ENCODE data around the gene ANKRD11.
"Not testable (repeated sequence)": the region's sequence is repeated elsewhere in the genome, so short reads cannot be mapped to it uniquely, and the experiment has no call there.

DNA sequence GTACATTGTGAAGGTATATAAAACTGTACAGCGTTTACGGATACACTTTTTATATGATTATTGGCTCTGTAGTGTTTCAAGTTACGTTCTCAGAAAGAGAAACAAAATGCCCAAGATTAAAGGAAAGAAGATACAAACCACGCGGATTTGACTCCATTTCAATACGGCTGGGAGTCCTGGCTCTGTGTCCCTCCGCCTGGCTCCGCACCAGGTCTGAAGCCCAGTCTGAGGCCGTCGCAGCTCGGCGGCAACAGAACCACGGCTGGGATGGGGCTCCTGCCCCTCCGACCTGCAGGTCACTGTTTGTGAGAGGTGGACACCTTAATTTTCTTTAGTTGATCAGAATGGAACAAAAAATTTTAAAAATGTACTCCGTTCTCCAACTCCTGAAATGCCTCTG is 222.6 kb downstream of the ANKRD11 start:
- TF ChIP-seq, protein P1, sequence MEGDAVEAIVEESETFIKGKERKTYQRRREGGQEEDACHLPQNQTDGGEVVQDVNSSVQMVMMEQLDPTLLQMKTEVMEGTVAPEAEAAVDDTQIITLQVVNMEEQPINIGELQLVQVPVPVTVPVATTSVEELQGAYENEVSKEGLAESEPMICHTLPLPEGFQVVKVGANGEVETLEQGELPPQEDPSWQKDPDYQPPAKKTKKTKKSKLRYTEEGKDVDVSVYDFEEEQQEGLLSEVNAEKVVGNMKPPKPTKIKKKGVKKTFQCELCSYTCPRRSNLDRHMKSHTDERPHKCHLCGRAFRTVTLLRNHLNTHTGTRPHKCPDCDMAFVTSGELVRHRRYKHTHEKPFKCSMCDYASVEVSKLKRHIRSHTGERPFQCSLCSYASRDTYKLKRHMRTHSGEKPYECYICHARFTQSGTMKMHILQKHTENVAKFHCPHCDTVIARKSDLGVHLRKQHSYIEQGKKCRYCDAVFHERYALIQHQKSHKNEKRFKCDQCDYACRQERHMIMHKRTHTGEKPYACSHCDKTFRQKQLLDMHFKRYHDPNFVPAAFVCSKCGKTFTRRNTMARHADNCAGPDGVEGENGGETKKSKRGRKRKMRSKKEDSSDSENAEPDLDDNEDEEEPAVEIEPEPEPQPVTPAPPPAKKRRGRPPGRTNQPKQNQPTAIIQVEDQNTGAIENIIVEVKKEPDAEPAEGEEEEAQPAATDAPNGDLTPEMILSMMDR (IDR thresholded peaks at IDR 0.05; ENCODE audit: low read depth, low read length, poor library complexity, severe bottlenecking): not testable (repeated sequence)
- TF ChIP-seq EZH2phosphoT487 (IDR thresholded peaks at IDR 0.05; ENCODE audit: borderline replicate concordance, low read length): not testable (repeated sequence)

All from DOHH2 (cell line).